SK-N-SH (cell line): Measurements from ENCODE around the gene MGA. TPM values are rescaled to one million over a fixed set of nuclear protein-coding genes. Genes with fewer than 3 reads are reported as not detected.
A peak's percentile ranks its signal among the peaks of the same experiment; 100 is the strongest.

Experiments
- CTCF ChIA-PET: fragments of 300-600, 350-600 bp; formaldehyde crosslinking; extraction: SDS; loops from one replicate; lab custom pipeline; 2021; lab: Yijun Ruan, JAX
- POLR2A ChIA-PET: fragments of 350-600 bp; sonication (Branson Sonifier 250); formaldehyde crosslinking; extraction: SDS; loops from one replicate; lab custom pipeline; 2020; ENCODE audit warnings: antibody characterized with exemption, inconsistent platforms; lab: Yijun Ruan, JAX
- DNase-seq: peaks from one replicate; pipeline ENCODE4 v3.0.0; 2012
- H2AFZ ChIP-seq: fragments of 200-600 bp; sonication (generic); 2 replicates; pipeline ENCODE4 v1.8.1; 2016; ENCODE audit warnings: antibody characterized with exemption, mild to moderate bottlenecking, low read depth
- H3F3A ChIP-seq: fragments of 200-600 bp; sonication (generic); replicated peaks from 2 replicates; pipeline ENCODE3; 2016; ENCODE audit warnings: antibody characterized with exemption, mild to moderate bottlenecking; ENCODE audit not compliant: insufficient read depth
- H3K27ac ChIP-seq, 2 experiments: fragments of 200-500 bp in 1 of 2; fragments of 200-600 bp in 1 of 2; sonication (Bioruptor generic) in 1 of 2; sonication (generic), shearing (Covaris generic) in 1 of 2; 2 replicates each; pipeline versions ENCODE4 v1.5.1 to v1.6.1; 2014 to 2016; ENCODE audit warnings: low read depth in 2 of 2, inconsistent platforms in 1 of 2, low read length in 1 of 2, mild to moderate bottlenecking in 1 of 2, mixed read lengths in 1 of 2
- H3K27me3 ChIP-seq: fragments of 200-600 bp; sonication (generic), shearing (Covaris generic); 2 replicates; pipeline ENCODE4 v1.6.1; 2016; ENCODE audit warnings: mixed run types; ENCODE audit not compliant: insufficient read depth
- H3K36me3 ChIP-seq, 2 experiments: fragments of 200-500 bp in 1 of 2; fragments of 200-600 bp in 1 of 2; sonication (Bioruptor generic) in 1 of 2; sonication (generic) in 1 of 2; replicated peaks in 1 of 2; 2 replicates each; pipeline versions ENCODE3 to v1.5.1; 2014 to 2016; ENCODE audit warnings: low read length in 1 of 2, mild to moderate bottlenecking in 1 of 2; ENCODE audit not compliant: insufficient read depth in 2 of 2, control insufficient read depth in 1 of 2
- H3K4me1 ChIP-seq, 2 experiments: fragments of 200-500 bp in 1 of 2; fragments of 200-600 bp in 1 of 2; sonication (Bioruptor generic) in 1 of 2; sonication (generic), shearing (Covaris generic) in 1 of 2; 2 replicates each; pipeline versions ENCODE4 v1.5.1 to v1.6.1; 2014 to 2016; ENCODE audit warnings: low read depth in 1 of 2, low read length in 1 of 2, mixed run types in 1 of 2; ENCODE audit not compliant: insufficient read depth in 2 of 2, control insufficient read depth in 1 of 2
- H3K4me2 ChIP-seq: fragments of 200-600 bp; sonication (generic), shearing (Covaris generic); 2 replicates; pipeline ENCODE4 v1.6.1; 2017; ENCODE audit warnings: mixed run types
- H3K4me3 ChIP-seq, 2 experiments: fragments of 200-500 bp in 1 of 2; fragments of 200-600 bp in 1 of 2; sonication (Bioruptor generic) in 1 of 2; sonication (generic), shearing (Covaris generic) in 1 of 2; 2 replicates each; pipeline versions ENCODE4 v1.5.1 to v1.8.1; 2014 to 2016; ENCODE audit warnings: low read depth in 2 of 2, inconsistent platforms in 1 of 2, low read length in 1 of 2, mild to moderate bottlenecking in 1 of 2, mixed read lengths in 1 of 2, moderate library complexity in 1 of 2
- H3K79me2 ChIP-seq: fragments of 200-600 bp; sonication (generic); 2 replicates; pipeline ENCODE4 v1.8.1; 2017; ENCODE audit warnings: mild to moderate bottlenecking; ENCODE audit not compliant: insufficient read depth
- H3K9ac ChIP-seq: fragments of 200-600 bp; sonication (generic); 2 replicates; pipeline ENCODE4 v1.6.1; 2017; ENCODE audit warnings: mixed run types
- H3K9me2 ChIP-seq: fragments of 200-600 bp; sonication (generic); 2 replicates; pipeline ENCODE4 v1.6.1; 2017; ENCODE audit warnings: mixed run types
- H3K9me3 ChIP-seq: fragments of 200-600 bp; sonication (generic); 2 replicates; pipeline ENCODE4 v1.6.1; 2017; ENCODE audit warnings: mixed run types, mild to moderate bottlenecking, moderate library complexity
- H4K20me1 ChIP-seq: fragments of 200-600 bp; sonication (generic); 2 replicates; pipeline ENCODE4 v1.6.1; 2017; ENCODE audit warnings: mild to moderate bottlenecking, mixed run types; ENCODE audit not compliant: insufficient read depth
- CHD2 ChIP-seq: fragments of 150-350 bp; IDR thresholded peaks from 2 replicates; pipeline ENCODE4 v1.6.1; 2018; ENCODE audit warnings: low read length; ENCODE audit not compliant: partially characterized antibody
- ELF1 ChIP-seq: IDR thresholded peaks from 2 replicates; pipeline ENCODE4 v1.4.0; 2012
- FOSL2 ChIP-seq: IDR thresholded peaks from 2 replicates; pipeline ENCODE4 v1.4.0; 2012; ENCODE audit warnings: low read depth, mild to moderate bottlenecking, moderate library complexity, borderline replicate concordance
- IRF3 ChIP-seq: fragments of 150-350 bp; IDR thresholded peaks from 2 replicates; pipeline ENCODE4 v1.6.1; 2016; ENCODE audit warnings: mild to moderate bottlenecking, low read depth, low read length
- JUND ChIP-seq: IDR thresholded peaks from 2 replicates; pipeline ENCODE4 v1.4.0; 2012
- NFIC ChIP-seq: IDR thresholded peaks from 2 replicates; pipeline ENCODE4 v1.4.0; 2012; ENCODE audit warnings: borderline replicate concordance
- NRF1 ChIP-seq: IDR thresholded peaks from 2 replicates; pipeline ENCODE4 v1.6.1; 2012; ENCODE audit warnings: low read depth, mild to moderate bottlenecking, low read length
- RAD21 ChIP-seq: IDR thresholded peaks from 2 replicates; pipeline ENCODE4 v1.6.1; 2012; ENCODE audit warnings: mild to moderate bottlenecking, low read length
- SIN3A ChIP-seq: IDR thresholded peaks from 2 replicates; pipeline ENCODE4 v1.6.1; 2012; ENCODE audit warnings: low read depth, mild to moderate bottlenecking, low read length, moderate library complexity, borderline replicate concordance
- SMC3 ChIP-seq: IDR thresholded peaks from 2 replicates; pipeline ENCODE4 v1.6.1; 2012; ENCODE audit warnings: low read depth, low read length, improper control_type of control experiment
- USF1 ChIP-seq: IDR thresholded peaks from 2 replicates; pipeline ENCODE4 v1.4.0; 2012; ENCODE audit warnings: low read depth, borderline replicate concordance
- USF2 ChIP-seq: fragments of 150-350 bp; IDR thresholded peaks from 2 replicates; pipeline ENCODE4 v1.6.1; 2017; ENCODE audit warnings: antibody characterized with exemption, low read length, low read depth, borderline replicate concordance
- WGBS: methylation state at CpG from one replicate; pipeline ENCODE4 v1.1.6; 2017; ENCODE audit warnings: low lambda C conversion rate; 5-methylcytosine and 5-hydroxymethylcytosine counted together
- polyA plus RNA-seq, 3 experiments: library from polyadenylated mRNA; depleted of rRNA; stranded (reverse); fragments of >200 nt; gene quantifications; 2 replicates each; pipeline ENCODE4 v1.2.3, GENCODE V29; 2012
- TF ChIP-seq, protein P1 (sequence below): IDR thresholded peaks from 2 replicates; pipeline ENCODE4; 2012
- TF ChIP-seq, protein P2 (sequence below): IDR thresholded peaks from 2 replicates; pipeline ENCODE4 v1.4.0; 2012; ENCODE audit warnings: low read depth

Gene MGA
- polyA plus RNA-seq, 1 of the 3 experiments (the other 2 are of a cell fraction), result 2.3 TPM

DNA sequence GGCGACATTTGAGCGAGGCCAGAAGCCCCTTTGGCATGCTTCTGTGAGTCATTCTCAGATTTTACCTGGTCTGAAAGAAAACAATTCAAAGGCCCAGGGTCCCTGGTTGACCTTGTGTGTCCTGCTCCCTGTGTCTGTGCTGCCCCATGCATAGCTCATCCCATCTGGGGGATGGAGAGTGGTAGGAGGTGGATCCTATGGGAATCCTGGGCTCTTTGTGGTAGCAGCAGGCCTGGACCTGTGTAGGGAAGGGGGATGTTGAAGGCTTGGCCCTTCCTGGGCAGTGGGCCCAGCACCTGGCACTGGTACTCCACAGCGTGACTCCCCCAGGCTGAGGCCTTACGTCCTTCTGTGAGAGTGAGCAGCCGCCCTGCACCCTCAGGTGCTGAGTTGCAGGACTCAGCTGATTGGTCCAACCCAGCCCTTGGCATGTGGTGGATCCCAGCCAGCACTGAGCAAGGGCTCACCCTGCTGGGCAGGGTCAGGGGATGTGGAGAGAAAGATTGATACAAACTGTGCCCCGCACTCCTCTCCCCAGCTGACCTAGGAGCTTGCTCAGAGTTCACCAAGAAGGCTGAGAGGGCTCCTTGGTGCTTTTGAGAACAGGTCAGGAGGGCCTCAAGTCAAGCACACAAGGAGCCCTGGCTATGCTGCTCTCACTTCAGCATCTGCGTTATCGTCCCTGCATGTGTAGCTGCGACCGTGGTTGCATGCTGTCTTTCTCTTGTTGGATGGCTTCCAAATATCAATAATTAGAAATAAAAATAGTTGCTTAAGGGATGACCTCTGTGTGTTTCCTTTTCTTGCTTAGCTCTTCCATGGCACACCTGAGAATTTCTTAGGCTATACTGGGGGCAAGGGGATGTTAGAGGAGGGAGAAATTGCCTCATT, 146.3 kb downstream of the MGA start:
- Histone ChIP-seq H3K4me1 (peaks cover 0 to 28% of the 10 kb centered on the region in 2 experiments; a peak in 2 of 4 replicates), H3K9me2 (no peaks in the 10 kb centered on the region), H3K9ac (no peak overlapping the region), H4K20me1 (no peaks in the 10 kb centered on the region), H3K9me3 (no peaks in the 10 kb centered on the region), H2AFZ (no peak overlapping the region), H3K79me2 (no peaks in the 10 kb centered on the region), H3F3A (peaks cover 11% of the 10 kb centered on the region), H3K4me2 (no peak overlapping the region), H3K27ac (peak overlapping the region in 1 of 2 experiments; percentile 4; a peak in 1 of 4 replicates), H3K4me3 (no peak overlapping the region), H3K36me3 (peaks cover 0 to 4% of the 10 kb centered on the region in 2 experiments), H3K27me3 (no peaks in the 10 kb centered on the region)
- WGBS, result 97% methylated on average over 6 of the region's 10 CpGs
- DNase-seq, result no peak
- ChIA-PET CTCF (interaction anchor here (1.0 to 5.1 kb wide), 7 partner anchors 19 to 205 kb away, joined by 3 to 34 read pairs (median 5); partner anchors contain the start of gene MAPKBP1), POLR2A (no interaction called here)
- TF ChIP-seq JUND (no peak), RAD21 (peak; percentile 20; the same call in 1 of the 2 replicates), SIN3A (no peak), ELF1 (no peak), NFIC (no peak), IRF3 (no peak), CHD2 (no peak), SMC3 (0 out of 2 replicates have a peak, but pooled peaks have one; percentile 26)
- TF ChIP-seq, protein P1, sequence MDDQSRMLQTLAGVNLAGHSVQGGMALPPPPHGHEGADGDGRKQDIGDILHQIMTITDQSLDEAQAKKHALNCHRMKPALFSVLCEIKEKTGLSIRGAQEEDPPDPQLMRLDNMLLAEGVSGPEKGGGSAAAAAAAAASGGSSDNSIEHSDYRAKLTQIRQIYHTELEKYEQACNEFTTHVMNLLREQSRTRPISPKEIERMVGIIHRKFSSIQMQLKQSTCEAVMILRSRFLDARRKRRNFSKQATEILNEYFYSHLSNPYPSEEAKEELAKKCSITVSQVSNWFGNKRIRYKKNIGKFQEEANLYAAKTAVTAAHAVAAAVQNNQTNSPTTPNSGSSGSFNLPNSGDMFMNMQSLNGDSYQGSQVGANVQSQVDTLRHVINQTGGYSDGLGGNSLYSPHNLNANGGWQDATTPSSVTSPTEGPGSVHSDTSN, result no peak

DNA sequence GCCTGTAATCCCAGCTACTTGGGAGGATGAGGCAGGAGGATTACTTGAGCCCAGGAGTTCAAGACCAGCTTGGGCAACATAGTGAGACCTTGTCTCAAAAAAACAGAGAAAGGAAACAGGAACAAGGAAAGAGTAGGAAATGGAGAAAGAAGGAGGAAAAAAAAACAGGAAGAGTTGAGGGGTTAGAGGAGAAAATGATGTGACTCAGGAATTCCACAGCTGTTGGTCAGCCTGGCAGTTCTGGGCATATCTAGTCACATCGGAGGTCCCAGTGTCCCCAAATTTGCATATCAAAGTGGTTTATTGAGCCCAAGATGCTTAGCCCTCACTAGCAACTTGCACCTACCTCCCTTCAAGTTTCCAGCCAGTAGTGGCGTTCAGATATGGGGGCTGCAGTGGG, 148.9 kb downstream of the MGA start:
- no peak overlapping the region for H3K4me2 ChIP-seq
- no peaks in the 10 kb centered on the region for H3K79me2 ChIP-seq
- H3K4me1 ChIP-seq, result peaks cover 0 to 27% of the 10 kb centered on the region in 2 experiments; a peak in 1 of 4 replicates
- no peaks in the 10 kb centered on the region for H3K9me2 ChIP-seq
- H3K9ac ChIP-seq, result no peak overlapping the region
- CTCF ChIA-PET, result interaction anchor here (0.9 to 5.3 kb wide), 6 partner anchors 14 to 343 kb away, joined by 3 to 114 read pairs (median 44); partner anchors contain the start of gene MAPKBP1
- H3K27me3 ChIP-seq, result no peaks in the 10 kb centered on the region
- H3F3A ChIP-seq, result no peaks in the 10 kb centered on the region
- no peaks in the 10 kb centered on the region for H3K9me3 ChIP-seq
- POLR2A ChIA-PET, result no interaction called here
- H2AFZ ChIP-seq, result no peak overlapping the region
- no peak overlapping the region for H3K4me3 ChIP-seq
- peaks cover 0 to 13% of the 10 kb centered on the region in 2 experiments for H3K36me3 ChIP-seq
- DNase-seq, result no peak
- TF ChIP-seq NRF1 (no peak), USF1 (no peak), FOSL2 (0 out of 2 replicates have a peak, but pooled peaks have one; percentile 26), RAD21 (no peak), USF2 (no peak)
- TF ChIP-seq, protein P2, sequence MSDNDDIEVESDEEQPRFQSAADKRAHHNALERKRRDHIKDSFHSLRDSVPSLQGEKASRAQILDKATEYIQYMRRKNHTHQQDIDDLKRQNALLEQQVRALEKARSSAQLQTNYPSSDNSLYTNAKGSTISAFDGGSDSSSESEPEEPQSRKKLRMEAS, result no peak
- no peaks in the 10 kb centered on the region for H4K20me1 ChIP-seq
- H3K27ac ChIP-seq, result peak overlapping the region in 1 of 2 experiments; percentile 21; a peak in 1 of 4 replicates
- 63% methylated on average over 2 of the region's 2 CpGs for WGBS
